ENCODE data around the gene ABCD1.
"Not testable (repeated sequence)": the region's sequence is repeated elsewhere in the genome, so short reads cannot be mapped to it uniquely, and the experiment has no call there.

- not testable (repeated sequence) for TF ChIP-seq POLR2A, POLR2AphosphoS5 (IDR thresholded peaks at IDR 0.05)
- TF ChIP-seq, protein P1, sequence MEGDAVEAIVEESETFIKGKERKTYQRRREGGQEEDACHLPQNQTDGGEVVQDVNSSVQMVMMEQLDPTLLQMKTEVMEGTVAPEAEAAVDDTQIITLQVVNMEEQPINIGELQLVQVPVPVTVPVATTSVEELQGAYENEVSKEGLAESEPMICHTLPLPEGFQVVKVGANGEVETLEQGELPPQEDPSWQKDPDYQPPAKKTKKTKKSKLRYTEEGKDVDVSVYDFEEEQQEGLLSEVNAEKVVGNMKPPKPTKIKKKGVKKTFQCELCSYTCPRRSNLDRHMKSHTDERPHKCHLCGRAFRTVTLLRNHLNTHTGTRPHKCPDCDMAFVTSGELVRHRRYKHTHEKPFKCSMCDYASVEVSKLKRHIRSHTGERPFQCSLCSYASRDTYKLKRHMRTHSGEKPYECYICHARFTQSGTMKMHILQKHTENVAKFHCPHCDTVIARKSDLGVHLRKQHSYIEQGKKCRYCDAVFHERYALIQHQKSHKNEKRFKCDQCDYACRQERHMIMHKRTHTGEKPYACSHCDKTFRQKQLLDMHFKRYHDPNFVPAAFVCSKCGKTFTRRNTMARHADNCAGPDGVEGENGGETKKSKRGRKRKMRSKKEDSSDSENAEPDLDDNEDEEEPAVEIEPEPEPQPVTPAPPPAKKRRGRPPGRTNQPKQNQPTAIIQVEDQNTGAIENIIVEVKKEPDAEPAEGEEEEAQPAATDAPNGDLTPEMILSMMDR (IDR thresholded peaks at IDR 0.05): not testable (repeated sequence)
These were observed 5.5 kb downstream of the ABCD1 start for GRCh38 chrX:153730115-153730514.
